ENCODE results near the gene ATXN7L3B.

Gene ATXN7L3B

DNA sequence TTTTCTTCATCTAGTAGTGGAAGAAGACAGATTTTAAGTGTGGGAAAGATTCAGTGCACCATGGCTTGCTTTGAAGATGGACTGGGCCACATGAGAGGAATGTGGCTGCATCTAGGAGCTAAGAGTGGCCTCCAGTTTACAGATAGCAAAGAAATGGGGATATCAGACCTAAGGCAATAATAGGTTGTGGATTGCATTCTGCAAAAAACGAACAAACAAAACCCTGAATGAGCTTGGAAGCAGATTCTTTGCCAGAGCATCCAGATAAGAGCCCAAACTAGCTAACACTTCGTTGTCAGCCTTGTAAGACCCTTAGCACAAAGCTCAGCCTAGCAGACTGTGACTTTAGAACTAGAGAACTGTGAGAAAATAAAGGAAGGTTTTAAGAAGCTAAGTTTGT, 9.6 kb downstream of the ATXN7L3B start:
- in situ Hi-C loops (cut with HindIII; ENCODE audit: low sequenced_read_pairs): no loop called here

DNA sequence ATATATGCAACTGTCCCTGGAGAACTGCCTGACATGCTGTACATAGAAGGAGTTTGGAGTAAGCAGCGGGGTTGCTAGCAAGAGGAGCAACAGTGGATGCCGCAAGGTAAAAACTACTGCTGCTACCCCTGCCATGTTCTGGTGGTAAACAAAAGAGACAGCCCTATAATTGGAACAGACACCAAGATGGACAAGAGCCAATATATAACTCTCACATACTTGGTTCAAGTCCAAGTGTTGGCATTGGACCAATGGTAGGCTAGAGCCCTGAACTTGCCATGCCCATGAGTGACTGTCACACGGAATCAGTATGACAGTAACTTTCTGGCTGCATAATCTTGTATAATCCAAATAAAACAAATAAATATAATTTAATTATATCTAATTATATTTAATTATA, 13.7 kb downstream of the ATXN7L3B start:
- in situ Hi-C loops (cut with HindIII; ENCODE audit: low sequenced_read_pairs): no loop called here

DNA sequence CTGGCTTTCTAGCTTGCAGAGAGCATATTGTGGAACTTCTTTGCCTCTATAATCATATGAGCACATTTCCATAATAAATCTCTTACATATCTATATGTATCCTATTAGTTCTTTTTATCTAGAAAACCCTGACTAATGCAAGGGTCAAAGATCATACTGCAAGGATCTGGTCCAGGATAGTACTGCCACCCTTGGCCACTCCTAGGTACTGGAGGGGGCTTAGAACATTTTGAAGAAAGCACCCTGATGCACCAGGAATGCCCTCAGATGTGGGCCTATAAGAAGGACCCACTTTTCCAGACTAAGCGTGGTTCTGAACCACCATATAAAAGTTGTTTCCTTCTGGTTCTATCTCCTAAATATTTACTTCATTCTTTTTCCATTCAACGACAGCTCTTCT, 14.6 kb downstream of the ATXN7L3B start:
- in situ Hi-C loops (cut with HindIII; ENCODE audit: low sequenced_read_pairs): no loop called here

DNA sequence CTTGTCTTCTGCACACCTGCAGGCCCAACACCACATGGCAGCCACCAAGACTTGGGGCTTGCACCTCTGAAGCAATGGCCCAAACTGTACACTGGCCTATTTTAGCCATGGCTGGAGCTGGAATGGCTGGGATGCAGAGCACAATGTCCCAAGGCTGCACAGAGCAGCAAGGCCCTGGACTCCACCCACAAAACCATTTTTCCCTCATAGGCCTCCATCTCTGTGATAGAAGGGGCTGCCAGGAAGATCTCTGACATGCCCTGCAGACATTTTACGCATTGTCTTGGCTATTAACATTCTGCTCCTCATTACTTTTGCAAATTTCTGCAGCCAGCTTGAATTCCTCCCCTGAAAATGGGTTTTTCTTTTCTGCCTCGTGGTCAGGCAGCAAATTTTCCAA, 22.1 kb downstream of the ATXN7L3B start:
- in situ Hi-C loops (cut with HindIII; ENCODE audit: low sequenced_read_pairs): no loop called here

DNA sequence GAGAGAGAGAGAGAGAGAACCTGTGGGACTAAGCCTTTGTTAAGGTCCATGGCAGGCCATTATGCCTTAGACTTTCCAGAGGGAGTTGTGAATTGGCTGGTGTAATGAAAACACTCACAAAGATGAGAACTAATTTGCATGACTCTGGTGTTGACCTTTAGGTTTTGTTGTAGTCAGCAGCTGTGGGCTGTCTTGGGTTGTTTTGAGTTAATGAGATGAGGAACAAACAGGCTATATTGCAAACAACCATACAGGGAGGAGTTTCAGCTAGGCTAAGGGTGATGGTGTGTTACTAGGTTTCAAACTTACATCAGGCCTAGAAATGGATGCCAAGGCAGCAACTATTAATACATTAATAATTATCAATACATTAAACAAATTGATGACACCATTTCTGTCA, 26.3 kb downstream of the ATXN7L3B start:
- in situ Hi-C loops (cut with HindIII; ENCODE audit: low sequenced_read_pairs): no loop called here

DNA sequence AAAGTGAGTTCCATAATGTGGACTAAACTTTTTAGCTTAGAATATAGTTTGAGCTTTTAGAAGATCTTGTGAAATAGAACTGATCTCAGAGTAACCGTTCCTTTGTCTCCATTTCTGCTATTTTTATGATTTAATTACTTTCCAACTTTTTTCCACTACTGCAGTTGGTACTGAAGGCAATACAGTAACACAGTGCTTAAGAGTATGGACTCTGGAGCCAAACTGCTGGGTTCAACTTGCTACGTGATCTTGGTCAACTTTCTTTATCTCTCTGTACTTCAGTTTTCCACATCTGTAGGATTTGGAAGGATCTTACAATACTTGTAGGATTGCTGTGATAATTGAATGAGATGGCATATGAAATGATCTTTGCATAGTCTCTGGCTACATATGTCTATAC, 40.9 kb downstream of the ATXN7L3B start:
- in situ Hi-C loops (cut with HindIII; ENCODE audit: low sequenced_read_pairs): no loop called here

DNA sequence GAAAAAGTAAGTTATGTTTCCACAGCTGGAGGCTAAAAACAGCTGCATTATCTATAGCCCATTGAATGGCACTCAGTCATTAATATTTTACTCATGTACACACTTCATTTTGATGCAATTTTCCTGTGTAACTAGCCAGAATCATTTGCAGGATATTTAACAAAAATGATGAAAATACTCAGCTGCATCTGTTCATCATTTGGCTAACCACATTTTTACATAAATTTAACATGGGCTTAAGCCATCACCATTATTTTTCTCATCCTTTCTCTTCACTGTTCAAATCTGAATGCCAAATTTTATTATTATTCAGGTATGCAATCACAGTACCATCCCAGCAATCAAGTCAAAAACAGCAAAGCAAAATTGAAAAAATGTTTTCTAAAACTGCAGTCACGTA, 41.8 kb downstream of the ATXN7L3B start:
- in situ Hi-C loops (cut with HindIII; ENCODE audit: low sequenced_read_pairs): no loop called here

DNA sequence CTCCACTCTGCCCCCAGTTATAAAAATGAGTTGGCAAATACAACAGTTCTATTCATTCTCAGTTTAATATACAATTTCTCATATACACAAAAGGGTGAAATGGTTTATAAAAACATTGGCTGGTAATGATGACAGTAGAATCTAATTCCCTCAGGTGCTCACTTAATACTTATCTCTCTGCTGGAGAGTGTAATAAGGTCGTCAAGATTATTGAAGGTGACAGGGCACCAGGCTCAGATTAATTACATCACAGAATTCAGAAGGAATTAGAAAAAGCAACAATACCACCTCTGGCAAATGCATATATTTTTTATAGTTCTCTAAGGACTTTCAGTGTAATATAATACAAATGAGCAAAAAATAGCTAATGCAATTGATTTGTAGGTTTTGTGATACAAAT, 42.3 kb downstream of the ATXN7L3B start:
- in situ Hi-C loops (cut with HindIII; ENCODE audit: low sequenced_read_pairs): no loop called here

DNA sequence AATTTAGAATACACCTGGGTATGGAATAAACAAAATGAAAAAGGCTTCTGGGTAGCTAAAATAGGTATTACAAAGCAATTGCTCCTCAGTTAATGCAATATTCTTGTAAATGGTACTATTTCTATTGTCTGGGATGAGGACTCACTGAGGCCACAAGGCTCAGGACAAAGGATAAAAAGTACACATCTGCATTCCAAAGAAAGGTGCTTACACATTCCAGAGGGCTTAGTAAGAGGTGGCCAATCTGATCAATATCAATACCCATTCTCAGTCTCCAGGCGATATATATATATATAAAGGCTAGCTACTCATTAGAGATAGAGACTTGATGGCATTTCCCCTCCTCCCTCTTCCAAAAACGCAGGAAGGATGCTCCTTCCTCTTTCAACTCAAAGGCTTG, 43.8 kb downstream of the ATXN7L3B start:
- in situ Hi-C loops (cut with HindIII; ENCODE audit: low sequenced_read_pairs): no loop called here

DNA sequence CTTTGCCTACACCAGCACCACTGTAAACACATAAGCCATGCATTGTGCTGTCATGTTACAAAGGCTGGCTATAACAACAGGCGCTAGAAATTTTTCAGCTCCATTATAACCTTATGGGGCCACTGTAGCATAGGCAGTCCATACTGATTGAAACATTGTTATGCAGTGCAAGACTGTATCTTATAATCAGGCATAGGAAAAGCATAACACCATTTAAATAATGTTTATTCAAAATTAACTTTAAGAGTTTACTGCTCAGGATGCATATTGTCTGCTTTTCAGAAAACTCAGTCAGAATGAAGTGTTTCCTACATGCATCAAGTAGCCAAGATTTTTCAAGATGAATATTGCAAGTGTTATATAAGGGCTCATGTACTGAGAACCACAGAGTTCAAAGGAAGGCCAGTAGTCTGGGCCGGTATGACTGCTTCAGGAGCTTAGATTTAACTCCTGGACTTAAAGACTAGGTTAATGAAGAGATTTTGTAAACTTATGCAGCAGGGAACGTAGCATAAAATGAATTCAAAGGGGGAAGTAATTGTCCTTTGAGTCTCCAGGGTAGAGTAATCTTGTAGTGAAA, 46.9 kb downstream of the ATXN7L3B start:
- in situ Hi-C loops (cut with HindIII; ENCODE audit: low sequenced_read_pairs): no loop called here

DNA sequence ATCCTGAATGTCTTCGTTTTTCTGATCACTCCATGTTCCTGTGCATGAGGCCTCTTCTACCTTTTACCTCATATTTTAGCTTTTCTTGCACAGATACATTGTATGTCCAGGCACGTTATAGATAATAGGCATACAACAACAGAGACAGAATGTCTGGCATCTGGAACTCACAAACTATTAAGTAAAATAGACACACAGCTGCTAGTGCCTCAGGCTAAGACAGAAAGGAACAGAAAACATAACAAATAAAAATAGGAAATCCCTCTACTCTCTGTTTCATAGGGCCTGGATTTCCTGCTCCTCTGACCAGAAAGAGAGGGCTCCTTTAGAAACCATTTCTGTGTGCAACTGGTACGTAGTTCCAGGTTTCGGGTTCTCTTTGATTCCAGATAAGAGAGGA, 48.6 kb downstream of the ATXN7L3B start:
- in situ Hi-C loops (cut with HindIII; ENCODE audit: low sequenced_read_pairs): no loop called here

All from DLD1 (cell line).